Activated CD8-positive, alpha-beta T cell treated with anti-CD3 and anti-CD28 coated beads for 36 hours (primary cell): ENCODE results near the gene SLC66A2. TPM values are rescaled to one million over a fixed set of nuclear protein-coding genes. Genes with fewer than 3 reads are reported as not detected.

Experiments used
- ATAC-seq: fragments of 200-7000 bp; cut with Tn5 transposase; one replicate; pipeline ENCODE4 v1.10.0; 2021; ENCODE audit warnings: mild to moderate bottlenecking, moderate library complexity
- CTCF ChIA-PET: fragments of 350-600 bp; sonication (Branson Sonifier 250); formaldehyde crosslinking; loops from one replicate; lab custom pipeline; 2021; ENCODE audit warnings: antibody characterized with exemption; lab: Charles Lee
- POLR2A ChIA-PET: fragments of 350-600 bp; sonication (Branson Sonifier 250); formaldehyde crosslinking; loops from one replicate; lab custom pipeline; 2021; ENCODE audit warnings: antibody characterized with exemption; lab: Charles Lee
- DNase-seq: peaks from one replicate; pipeline ENCODE4 v3.0.0-alpha.2; 2020
- H3K27ac Mint-ChIP-seq: one replicate; pipeline ENCODE4 v1.8.0; 2021; ENCODE audit warnings: mild to moderate bottlenecking, mixed read lengths
- H3K27me3 Mint-ChIP-seq: one replicate; pipeline ENCODE4 v1.8.0; 2021; ENCODE audit warnings: mixed read lengths
- H3K36me3 Mint-ChIP-seq: one replicate; pipeline ENCODE4 v1.8.0; 2021; ENCODE audit warnings: low read depth, mixed read lengths
- H3K4me1 Mint-ChIP-seq: one replicate; pipeline ENCODE4 v1.8.0; 2021; ENCODE audit warnings: low read depth, mixed read lengths
- H3K4me3 Mint-ChIP-seq: one replicate; pipeline ENCODE4 v1.8.0; 2021; ENCODE audit warnings: mild to moderate bottlenecking, moderate library complexity, mixed read lengths
- H3K9me3 Mint-ChIP-seq: one replicate; pipeline ENCODE4 v1.8.0; 2021; ENCODE audit warnings: mixed read lengths
- intact Hi-C: fragments of 100-400 bp; cut with micrococcal nuclease; formaldehyde crosslinking; loops from one replicate; pipeline ENCODE4 v1.10.0; 2022
- total RNA-seq, 2 experiments: library from RNA; stranded (reverse); gene quantifications; one replicate each; pipeline ENCODE4 v1.2.3, GENCODE V29; 2021
- TF ChIP-seq, protein P1 (sequence below): fragments of 200-600 bp; IDR thresholded peaks from one replicate; pipeline ENCODE4 v1.8.0; 2022; ENCODE audit warnings: antibody characterized with exemption, mild to moderate bottlenecking

SLC66A2 gene
- total RNA-seq, 2 experiments from 2014 or later: 28.2 to 29.7 TPM

DNA sequence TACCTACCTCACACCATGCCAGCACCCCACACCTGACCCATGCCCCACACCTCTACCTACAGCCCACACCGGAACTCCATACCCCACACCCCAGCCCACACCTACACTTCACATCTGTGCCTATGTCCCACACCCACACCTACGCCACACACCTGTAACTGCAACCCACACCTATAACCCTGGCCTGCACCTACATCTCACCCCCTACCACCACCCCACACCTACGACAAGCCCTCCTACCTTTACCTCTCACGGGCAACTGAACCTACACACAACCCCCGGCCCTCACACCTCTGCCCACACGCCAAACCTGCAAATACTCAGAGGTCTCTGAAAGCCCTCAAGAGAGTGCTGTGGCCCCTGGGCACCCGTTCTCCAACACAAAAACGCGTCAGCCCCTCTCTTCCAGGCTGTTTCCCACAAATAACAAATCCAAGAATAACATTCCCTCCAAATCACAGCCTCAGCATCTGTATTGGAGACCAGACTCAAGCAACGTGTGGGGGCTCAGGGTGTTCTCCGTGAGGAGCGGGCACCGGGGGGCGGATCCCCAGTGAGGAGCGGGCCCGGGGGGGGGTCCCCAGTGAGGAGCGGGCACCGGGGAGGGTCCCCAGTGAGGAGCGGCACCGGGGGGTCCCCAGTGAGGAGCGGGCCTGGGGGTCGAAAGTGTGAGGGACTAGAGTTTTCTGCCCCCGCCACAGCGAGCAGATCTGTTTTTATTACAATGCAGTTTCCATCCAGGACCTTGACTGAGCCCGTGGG is 33.4 kb downstream of the SLC66A2 start:
- Mint-ChIP-seq H3K4me3 (no peak overlapping the region), H3K27me3 (no peaks in the 10 kb centered on the region), H3K27ac (no peak overlapping the region), H3K4me1 (peaks cover 19% of the 10 kb centered on the region), H3K36me3 (peaks cover 39% of the 10 kb centered on the region), H3K9me3 (peaks cover 3% of the 10 kb centered on the region)
- DNase-seq (no peak), ATAC-seq (no peak)
- TF ChIP-seq, protein P1, sequence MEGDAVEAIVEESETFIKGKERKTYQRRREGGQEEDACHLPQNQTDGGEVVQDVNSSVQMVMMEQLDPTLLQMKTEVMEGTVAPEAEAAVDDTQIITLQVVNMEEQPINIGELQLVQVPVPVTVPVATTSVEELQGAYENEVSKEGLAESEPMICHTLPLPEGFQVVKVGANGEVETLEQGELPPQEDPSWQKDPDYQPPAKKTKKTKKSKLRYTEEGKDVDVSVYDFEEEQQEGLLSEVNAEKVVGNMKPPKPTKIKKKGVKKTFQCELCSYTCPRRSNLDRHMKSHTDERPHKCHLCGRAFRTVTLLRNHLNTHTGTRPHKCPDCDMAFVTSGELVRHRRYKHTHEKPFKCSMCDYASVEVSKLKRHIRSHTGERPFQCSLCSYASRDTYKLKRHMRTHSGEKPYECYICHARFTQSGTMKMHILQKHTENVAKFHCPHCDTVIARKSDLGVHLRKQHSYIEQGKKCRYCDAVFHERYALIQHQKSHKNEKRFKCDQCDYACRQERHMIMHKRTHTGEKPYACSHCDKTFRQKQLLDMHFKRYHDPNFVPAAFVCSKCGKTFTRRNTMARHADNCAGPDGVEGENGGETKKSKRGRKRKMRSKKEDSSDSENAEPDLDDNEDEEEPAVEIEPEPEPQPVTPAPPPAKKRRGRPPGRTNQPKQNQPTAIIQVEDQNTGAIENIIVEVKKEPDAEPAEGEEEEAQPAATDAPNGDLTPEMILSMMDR: no peak
- ChIA-PET CTCF (no interaction called here), POLR2A (no interaction called here)
- intact Hi-C loops: no loop called here

DNA sequence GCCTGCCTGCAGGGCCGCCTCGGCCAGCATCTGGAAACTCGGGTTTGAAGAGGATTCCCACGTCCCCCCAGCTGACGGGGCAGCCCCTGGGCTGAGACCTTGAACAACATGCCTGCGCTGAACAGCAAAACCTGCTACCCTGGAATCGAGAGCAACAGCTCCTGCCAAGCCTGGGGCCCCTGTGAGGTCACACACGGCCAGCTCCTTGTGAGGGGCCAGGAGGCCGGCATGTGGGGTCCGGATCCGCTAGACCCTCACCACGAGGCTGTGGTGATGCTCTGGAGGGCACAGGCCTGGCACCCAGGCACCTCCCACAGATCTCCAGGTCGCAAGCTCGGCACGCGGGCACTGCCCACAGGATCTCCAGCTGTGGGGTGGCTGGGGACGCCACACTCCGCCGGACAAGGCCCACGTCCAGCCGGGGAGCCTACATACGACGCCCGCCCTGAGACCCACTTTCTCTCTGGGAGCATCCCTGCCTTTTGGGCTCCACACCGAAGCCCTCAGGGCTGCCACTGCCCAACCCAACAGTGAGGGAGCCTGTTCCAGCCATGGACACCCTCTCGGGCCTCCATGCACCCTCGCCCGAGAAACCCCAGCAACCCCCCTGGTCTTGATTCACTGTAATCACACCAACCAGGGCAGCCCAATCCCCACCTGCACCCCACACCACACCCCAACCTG is 34.1 kb downstream of the SLC66A2 start:
- ChIA-PET POLR2A (no interaction called here), CTCF (no interaction called here)
- DNase-seq (no peak), ATAC-seq (no peak)
- H3K4me3 Mint-ChIP-seq: no peak overlapping the region
- no peak overlapping the region for H3K27ac Mint-ChIP-seq
- peaks cover 45% of the 10 kb centered on the region for H3K36me3 Mint-ChIP-seq
- peaks cover 26% of the 10 kb centered on the region for H3K4me1 Mint-ChIP-seq
- TF ChIP-seq, protein P1: no peak
- peaks cover 3% of the 10 kb centered on the region for H3K9me3 Mint-ChIP-seq
- H3K27me3 Mint-ChIP-seq: no peaks in the 10 kb centered on the region
- intact Hi-C loops: no loop called here

DNA sequence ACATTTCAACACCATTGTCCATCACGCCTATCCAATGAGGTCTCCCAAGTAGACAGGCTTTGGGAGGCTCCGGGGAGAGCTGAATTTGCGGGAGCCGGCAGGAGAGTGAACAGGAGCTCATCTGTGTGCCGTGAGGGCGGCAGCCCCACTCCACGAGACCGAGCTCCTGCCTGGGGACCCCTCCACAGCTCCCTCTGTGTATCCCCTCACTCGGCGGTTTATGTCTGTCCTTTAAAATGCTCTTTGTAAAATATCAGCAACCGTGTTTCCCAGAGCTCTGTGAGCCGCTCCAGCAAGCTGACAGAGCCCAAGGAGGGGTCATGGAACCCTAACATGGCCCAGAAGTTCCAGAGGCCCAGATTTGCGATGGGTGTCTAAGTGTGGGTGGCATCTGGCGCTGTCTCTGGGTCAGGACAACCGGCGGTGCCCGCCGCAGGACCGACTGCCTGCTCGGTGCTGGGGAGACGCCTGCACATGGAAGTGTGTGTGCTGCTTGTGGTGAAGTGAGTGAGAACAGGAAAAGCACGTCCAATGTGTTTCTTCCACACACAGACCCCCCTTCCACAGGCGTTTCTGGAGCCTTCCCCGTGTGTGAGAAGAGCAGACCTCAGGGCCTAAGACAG is 34.8 kb downstream of the SLC66A2 start:
- H3K36me3 Mint-ChIP-seq: peaks cover 48% of the 10 kb centered on the region
- peaks cover 3% of the 10 kb centered on the region for H3K9me3 Mint-ChIP-seq
- POLR2A ChIA-PET: no interaction called here
- DNase-seq: no peak
- TF ChIP-seq, protein P1: no peak
- no peaks in the 10 kb centered on the region for H3K27me3 Mint-ChIP-seq
- CTCF ChIA-PET: no interaction called here
- no peak overlapping the region for H3K27ac Mint-ChIP-seq
- intact Hi-C loops: no loop called here
- no peak overlapping the region for H3K4me3 Mint-ChIP-seq
- no peak for ATAC-seq
- H3K4me1 Mint-ChIP-seq: peaks cover 29% of the 10 kb centered on the region

DNA sequence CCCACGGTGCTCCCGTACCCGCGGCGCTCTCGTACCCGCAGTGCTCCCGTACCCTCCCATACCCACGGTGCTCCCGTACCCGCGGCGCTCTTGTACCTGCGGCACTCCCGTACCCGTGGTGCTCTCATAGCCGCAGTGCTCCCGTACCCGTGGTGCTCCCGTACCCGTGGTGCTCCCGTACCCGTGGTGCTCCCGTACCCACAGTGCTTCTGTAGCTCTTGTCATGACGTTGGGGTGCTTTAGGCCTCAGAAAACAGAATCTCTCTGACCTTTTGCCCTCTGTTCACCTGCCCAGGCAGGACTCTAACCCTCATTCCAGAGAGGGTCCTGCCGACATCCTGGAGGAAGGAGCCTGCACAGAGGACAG is 35.3 kb downstream of the SLC66A2 start:
- intact Hi-C loops: no loop called here
- H3K27me3 Mint-ChIP-seq: no peaks in the 10 kb centered on the region
- H3K4me1 Mint-ChIP-seq: peaks cover 29% of the 10 kb centered on the region
- ATAC-seq (no peak), DNase-seq (no peak)
- peaks cover 48% of the 10 kb centered on the region for H3K36me3 Mint-ChIP-seq
- TF ChIP-seq, protein P1: no peak
- ChIA-PET CTCF (no interaction called here), POLR2A (no interaction called here)
- H3K27ac Mint-ChIP-seq: no peak overlapping the region
- H3K4me3 Mint-ChIP-seq: no peak overlapping the region
- peaks cover 3% of the 10 kb centered on the region for H3K9me3 Mint-ChIP-seq
